Bronchial smooth muscle cell (primary cell): ENCODE results near the gene SPDYE18. TPM values are rescaled to one million over a fixed set of nuclear protein-coding genes. Genes with fewer than 3 reads are reported as not detected.

Experiments used
- total RNA-seq: library from RNA; depleted of rRNA; stranded (reverse); fragments of >200 nt; gene quantifications from 2 replicates; pipeline ENCODE4 v1.2.1, GENCODE V29; 2014

SPDYE18 gene, protein sequence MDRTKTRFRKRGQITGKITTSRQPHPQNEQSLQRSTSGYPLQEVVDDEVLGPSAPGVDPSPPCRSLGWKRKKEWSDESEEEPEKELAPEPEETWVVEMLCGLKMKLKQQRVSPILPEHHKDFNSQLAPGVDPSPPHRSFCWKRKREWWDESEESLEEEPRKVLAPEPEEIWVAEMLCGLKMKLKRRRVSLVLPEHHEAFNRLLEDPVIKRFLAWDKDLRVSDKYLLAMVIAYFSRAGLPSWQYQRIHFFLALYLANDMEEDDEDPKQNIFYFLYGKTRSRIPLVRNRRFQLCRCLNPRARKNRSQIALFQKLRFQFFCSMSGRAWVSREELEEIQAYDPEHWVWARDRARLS
- 0.32 and 0.43 TPM in 2 replicates for total RNA-seq

DNA sequence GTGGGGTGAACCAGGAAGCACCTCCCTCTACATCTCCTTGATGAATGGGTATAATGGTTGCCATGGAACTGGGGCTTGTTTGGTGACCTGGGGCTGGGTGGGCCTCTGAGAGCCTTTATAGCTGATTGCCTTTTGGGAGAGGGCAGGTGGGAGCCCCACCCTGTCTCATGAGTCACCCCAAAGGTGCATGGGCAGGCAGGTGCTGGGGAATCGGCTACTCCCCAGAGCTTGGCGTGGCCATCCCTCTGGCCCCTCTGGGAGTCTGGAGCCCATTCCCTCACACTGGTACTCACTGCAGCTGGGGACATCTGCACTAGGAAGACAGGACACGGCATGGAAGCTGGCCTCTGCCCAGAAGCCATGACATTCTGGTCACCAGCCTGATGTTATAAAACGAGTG lies at the start of gene SPDYE18:
Gene SPDYE18 (minus strand): TSS at position 2 of the 400 bp plus-strand sequence. CDS start 2,046 bp downstream, outside the sequence.

DNA sequence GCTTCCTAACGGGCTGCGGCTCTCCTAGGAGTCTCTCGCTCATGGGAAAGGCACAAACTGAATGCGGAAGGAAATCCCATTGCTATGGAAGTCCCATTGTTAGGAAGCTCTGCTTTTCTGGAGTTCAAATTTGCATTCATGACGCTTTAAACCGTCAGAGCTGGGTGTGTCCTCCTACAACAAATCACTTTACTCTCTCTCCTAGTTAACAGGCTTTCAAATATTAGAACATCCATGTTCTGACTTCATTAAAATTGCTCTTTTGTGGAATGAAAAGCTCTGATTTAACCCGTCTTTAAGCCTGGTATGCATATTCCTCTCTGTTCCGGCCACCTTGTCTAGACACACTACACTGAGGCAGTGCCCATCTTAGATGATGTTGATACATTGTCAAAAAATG lies 30.1 kb downstream of the SPDYE18 start, which contains the start of gene SPDYE17:
Gene SPDYE17 (minus strand): TSS at position 101 of the 400 bp plus-strand sequence. CDS start 1,791 bp downstream, outside the sequence.

Other genes with a start within 250 kb of the SPDYE18 start
- gene SPDYE17, start 30.2 kb downstream of the SPDYE18 start, total RNA-seq = not detected in 2 replicates
- 2.1 and 2.8 TPM in 2 replicates for gene CCDC146, start 60.1 kb upstream of the SPDYE18 start, total RNA-seq
- 170 and 189 TPM in 2 replicates for gene FGL2, start 137.3 kb upstream of the SPDYE18 start, total RNA-seq